Activated naive CD8-positive, alpha-beta T cell treated with anti-CD3 and anti-CD28 coated beads, Interleukin-2, amount 50 U/mL, for 16 hours (primary cell): Measurements from ENCODE around the gene BATF2.

Source experiments
- DNase-seq: peaks from one replicate; pipeline ENCODE4 v3.0.0-alpha.2; 2020; ENCODE audit warnings: low read depth, low spot score

BATF2 gene

DNA sequence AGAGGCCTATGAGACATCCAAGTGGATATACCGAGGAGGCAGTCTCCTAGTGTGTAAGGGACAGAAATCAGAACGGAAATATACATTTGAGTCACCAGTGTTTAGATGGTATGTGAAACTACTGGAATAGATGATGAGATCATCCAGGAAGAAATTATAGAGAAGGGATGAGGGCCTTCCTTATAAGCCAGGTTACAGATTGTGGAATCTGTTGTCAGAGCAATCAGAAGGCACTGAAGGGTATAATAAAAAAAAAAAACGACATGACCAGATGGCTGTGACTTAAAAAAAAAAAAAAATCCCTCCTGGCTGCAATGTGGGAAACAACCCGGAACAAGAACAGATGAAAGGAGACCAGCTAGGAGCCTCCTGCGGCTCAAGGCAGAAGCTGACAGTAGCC lies 27.6 kb downstream of the BATF2 start:
- no peak for DNase-seq

DNA sequence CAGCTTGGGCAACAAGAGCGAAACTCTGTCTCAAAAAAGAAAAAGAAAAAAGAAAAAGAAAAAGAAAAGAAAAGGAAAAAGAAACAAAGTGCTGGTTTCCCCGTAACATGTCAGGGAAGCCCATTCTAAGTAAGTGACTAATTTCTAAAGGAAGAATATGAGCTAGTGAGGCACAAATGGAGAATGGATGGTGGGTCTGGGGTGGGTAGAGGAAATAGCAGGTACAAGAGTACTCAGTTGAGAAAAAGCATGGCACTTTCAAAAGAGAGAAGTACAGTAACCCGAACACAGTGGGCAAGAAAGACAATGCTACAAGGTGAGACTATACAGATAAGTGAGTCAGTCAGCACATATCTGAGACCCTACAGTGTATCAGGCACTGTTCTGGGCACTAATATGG lies 29.4 kb downstream of the BATF2 start:
- no peak for DNase-seq

DNA sequence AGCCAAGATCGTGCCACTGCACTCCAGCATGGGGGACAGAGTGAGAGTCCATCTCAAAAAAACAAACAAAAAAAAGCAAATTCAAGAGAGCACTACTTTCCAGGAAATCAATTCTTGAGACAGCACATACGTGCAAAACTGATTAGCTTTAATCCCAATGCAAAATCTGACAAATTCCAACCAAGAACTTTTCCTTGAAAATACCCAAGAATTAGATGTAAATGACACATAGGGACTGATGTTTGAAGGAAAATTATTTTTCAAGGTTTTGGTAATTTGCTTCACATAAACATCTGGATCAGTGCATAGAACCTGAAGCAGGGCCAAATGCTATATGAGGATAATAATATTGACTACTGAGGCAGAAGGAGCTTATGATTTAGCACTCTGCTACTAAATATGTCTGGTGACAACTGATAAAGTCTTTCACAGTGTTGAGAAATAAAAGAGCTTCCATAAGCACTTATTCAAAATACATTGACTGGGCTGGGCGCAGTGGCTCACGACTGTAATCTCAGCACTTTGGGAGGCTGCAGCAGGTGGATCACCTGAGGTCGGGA lies 33.6 kb downstream of the BATF2 start:
- DNase-seq, result no peak

DNA sequence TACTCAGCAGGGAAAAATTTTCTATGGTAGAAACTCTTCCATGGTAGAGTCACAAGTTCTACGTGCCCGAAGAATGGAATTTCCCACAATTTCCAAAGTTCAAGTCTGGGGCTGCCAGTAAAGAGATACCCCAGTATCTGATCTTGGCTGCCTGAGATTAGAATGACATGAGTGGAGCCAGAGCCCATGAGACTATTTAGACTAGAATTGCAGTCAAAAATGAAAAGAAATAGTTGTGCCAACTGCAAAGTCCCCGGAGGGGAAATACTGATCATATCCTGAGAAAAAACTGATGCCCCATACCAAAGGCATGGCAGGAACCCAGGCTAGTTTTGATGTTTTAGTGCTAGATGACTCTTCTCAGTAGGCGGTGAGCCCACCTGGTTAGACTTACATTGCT lies 36.1 kb downstream of the BATF2 start:
- DNase-seq, result no peak

DNA sequence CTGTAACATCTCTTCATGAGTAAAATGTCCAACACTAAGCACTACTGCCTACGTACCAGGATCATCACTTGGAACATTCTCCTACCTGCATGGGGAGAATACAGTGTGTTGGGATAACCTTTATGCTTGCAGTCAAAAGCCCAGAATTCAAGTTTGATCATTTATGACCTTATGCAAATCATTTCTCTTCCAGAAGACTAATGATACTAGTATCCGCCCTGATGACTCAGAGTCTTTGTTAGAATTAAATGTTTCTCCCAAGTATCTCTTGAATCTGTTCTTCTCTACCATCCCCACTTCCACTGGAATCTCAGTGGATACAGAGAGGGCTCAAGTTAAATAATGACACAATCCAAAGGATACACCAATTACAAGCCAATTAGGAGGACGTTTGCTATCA lies 37.3 kb downstream of the BATF2 start:
- no peak for DNase-seq

DNA sequence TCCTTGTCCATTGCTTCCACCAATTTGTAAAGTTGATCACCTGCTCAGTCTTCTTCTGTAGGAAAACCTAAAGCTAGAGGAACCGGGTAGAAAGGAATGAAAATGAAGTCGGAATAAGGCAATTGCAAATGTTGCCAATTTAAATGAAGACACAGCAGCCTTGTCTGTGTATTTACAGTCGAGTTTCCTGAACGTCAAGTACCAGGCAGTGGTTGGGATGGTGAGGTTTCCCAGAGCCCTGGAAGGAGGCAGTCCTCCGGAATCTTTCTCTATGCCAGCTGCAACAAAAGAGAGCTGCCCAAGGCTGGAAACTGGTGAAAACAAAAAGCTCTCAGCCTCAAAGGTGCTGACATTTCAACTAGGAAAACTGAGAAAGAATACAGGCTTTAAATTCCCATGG lies 42.6 kb downstream of the BATF2 start:
- no peak for DNase-seq

DNA sequence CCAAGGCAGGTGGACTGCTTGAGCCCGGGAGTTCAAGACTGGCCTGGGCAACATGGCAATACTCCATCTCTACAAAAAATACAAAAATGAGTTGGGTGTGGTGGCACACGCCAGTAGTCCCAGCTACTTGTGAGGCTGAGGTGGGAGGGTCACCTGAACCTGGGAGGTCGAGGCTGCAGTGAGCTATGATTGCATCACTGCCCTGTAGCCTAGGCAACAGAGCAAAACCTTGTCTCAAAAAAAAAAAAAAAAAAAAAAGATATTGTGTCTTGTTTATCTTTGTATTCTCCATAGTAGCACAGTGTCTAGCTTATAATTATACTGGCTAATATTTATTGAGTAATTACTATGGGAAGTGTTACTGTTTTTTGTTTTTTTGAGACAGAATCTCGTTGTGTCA lies 45.2 kb downstream of the BATF2 start:
- no peak for DNase-seq

DNA sequence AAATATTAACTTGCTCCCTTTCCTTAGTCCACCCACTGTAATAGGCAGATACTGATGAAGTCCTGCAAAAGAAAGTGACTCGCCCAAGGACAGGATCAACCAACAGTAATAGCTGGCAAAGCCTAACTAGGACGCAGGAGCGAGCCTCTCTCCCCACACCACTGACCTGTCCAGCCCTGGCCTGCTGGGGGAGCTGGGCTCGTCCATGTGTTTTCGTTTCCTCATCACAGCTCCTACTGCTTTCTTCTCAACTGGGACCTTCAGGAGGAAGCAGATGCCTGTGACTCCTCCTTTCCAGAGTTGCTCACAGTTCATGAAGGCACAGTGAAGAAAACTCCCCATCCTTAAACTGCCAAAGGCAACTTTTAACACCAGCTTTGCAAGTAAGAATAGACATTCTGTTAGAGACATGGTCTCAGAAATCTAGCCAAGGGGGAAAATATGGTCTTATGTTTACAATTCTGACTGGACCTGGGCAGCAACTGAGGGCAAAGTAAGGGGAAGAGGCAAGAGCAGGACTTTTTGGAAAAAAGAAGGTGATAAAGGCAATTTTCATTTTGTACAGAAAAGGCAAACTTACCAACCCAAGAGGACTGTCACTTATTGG lies 49.5 kb downstream of the BATF2 start:
- DNase-seq, result no peak
